GM19099 (cell line): Measurements from ENCODE around the gene TCAIM.

Source experiments
- POLR2A ChIP-seq: IDR thresholded peaks from 3 replicates; pipeline ENCODE4 v1.6.1; 2011; ENCODE audit warnings: low read depth; ENCODE audit not compliant: insufficient read length; ENCODE audit errors: extremely low read depth

The TCAIM gene

DNA sequence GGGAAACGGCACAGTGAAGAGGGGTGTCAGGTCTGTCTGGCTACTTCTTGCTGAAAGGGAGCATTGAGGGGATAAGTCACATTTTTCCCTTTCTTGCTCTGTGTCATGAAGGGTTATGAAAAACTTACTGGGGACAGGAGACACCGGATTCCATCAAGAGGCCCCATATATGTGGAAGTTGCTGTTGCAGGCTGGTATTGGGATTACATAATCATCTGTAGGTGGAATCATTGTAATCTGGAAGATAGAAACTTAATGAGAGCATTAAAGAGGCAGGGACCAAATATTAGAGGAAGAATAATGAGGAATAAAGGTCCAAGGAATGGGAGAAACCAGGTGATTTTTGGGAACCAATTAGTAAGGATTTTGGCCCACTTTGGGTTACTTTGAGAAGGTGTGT is 4.2 kb upstream of the TCAIM start:
- no peak for TF ChIP-seq POLR2A

DNA sequence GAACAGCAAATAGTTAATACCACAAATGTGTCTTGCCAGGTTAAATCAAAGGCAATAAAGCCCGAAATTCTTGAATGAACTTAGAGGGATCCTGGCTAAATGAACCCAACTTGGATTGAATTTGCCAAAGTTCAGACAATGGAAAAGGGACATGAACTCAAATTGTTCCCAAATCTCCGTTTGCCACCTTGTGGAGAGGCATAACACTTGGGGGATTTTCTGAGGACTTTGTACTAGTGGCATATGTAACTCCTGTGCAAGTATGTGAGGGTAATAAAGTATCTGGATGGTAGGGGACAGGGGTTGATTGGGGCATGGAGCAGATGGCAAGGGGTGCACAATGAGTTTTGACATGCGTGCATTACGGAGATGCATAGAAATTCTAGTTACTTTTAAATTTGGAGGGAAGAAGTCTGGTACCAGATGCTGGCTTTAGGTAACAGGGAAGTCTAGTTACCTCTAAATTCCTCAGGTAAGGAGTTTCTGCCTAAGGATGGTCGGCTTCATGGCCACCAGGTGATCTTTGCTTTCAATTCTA is 1.2 kb upstream of the TCAIM start:
- TF ChIP-seq POLR2A: no peak

GRCh38 chr3:44338828-44339127 is 212 bp downstream of the TCAIM start:
- no peak for TF ChIP-seq POLR2A

GRCh38 chr3:44339181-44340057 is 853 bp downstream of the TCAIM start:
- no peak for TF ChIP-seq POLR2A

DNA sequence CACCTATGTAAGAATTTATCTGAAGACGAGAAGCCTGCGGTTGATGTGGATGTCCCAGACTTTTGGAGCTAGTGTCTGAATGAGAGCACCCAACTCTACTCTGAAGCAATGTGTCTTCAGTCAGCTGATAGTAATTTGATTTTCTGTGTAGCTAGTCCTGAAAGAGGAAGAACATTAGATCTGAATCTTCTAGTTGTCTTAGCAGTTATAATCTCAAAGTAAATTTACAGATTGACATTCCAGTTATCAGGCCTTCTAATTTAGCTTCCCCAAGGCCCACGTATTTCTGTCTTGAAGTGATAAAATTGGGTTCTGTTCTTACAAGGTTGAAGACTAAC is 1.5 kb downstream of the TCAIM start:
- no peak for TF ChIP-seq POLR2A

DNA sequence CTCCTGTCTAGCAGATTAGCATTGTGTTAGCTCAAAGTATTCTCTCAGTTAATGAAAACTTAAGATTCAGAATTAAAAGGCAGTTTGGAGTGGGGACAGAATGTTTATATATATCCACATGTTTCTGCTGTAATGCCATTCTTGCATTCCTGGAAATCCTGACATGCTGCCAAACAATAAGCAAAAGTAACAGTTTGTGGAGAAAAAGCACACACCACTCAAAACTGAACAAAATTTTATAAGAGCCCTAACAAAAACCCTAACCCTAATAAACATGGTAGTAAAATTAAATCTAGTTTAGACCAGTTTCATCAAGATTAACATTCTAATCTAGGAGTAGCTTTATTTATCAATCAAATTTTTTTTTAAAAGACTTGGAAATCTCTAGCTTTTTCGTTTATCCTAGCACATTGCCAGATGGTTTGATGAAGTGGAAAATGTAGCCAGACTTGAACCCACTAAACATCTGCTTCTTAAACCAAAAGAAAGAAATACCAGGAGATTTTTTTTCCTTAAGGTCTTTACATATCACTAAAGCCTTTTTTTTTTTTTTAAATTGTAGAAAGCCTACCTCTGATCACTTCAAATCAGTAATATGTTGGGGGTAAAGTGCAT is 3.7 kb downstream of the TCAIM start:
- no peak for TF ChIP-seq POLR2A

- no peak for TF ChIP-seq POLR2A
Measured at GRCh38 chr3:44343421-44343820, 4.9 kb downstream of the TCAIM start.

DNA sequence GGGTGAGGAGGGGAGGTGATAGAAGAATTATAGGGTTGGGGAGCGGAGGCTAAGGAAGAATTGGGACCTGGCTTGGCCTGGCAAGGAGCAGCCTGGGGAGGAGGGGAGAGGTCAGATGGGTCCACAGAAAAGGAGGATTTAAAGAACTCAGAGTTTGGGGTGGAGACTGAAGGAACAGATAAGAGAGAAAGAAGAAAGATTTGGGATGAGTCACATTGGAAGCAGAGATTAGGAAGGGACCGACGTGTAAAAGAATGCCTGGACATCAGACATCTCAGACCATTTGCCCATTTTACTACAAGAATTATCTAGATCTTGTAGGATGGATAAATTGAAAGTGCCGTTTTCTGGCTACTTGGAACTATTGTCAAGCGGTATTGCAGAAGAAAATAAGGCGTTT is 10.4 kb downstream of the TCAIM start:
- no peak for TF ChIP-seq POLR2A

- no peak for TF ChIP-seq POLR2A
Measured at GRCh38 chr3:44353355-44353924, 14.9 kb downstream of the TCAIM start.

- no peak for TF ChIP-seq POLR2A
Measured at GRCh38 chr3:44355362-44356033, 16.9 kb downstream of the TCAIM start.

GRCh38 chr3:44359146-44359751 is 20.7 kb downstream of the TCAIM start:
- no peak for TF ChIP-seq POLR2A

- TF ChIP-seq POLR2A: no peak
Measured at GRCh38 chr3:44363591-44363990, 25.0 kb downstream of the TCAIM start.

DNA sequence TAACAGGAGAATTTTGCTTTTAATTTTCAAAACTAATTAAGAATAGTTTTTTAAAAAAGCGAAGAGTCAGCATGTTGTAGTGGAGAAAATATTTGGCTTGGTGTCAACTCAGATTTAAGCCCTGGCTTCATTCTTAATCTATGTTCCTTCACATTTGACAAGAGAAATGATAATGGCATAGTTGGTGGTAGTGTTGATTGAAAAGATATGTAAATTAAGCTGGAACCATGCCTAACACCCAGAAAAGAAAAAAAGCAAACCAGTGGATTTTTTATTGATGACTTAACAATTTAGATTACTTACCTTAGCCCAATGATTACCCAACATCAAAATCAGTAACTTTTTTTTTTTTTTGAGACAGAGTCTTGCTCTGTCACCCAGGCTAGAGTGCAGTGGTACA is 27.4 kb downstream of the TCAIM start:
- no peak for TF ChIP-seq POLR2A

GRCh38 chr3:44375450-44375849 is 36.9 kb downstream of the TCAIM start:
- TF ChIP-seq POLR2A: no peak

DNA sequence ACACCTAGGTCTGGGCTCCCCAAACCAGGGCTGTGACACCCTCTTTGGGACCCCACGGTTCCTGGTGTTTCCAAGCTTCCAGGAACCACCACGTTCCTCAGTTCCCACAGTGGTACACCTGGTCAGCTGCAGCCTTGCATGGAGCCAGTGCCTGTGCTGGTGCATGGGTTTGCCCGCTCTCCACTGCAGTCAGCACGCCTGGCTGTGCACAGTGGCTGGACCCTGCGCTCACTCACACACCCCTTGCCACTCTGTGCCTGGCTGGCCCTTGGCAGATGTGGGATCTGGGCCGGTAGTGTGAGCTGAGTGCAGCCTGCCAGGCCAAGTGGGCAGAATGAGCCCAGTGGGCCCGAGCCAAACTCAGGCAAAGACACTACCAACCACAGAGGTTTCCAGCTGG is 48.8 kb downstream of the TCAIM start:
- TF ChIP-seq POLR2A: no peak

DNA sequence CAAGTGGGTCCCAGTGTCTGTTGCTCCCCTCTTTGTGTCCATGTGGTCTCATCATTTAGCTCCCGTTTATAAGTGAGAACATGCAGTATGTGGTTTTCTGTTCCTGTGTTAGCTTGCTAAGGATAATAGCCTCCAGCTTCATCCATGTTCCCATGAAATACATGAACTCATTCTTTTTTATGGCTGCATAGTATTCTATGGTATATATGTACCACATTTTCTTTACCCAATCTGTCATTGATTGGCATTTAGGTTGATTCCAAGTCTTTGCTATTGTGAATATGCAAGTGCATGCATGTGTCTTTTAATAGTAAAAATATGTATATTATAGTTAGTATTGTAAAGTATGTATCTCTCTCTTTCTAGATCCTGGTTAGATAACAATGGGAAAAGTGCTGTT is 53.9 kb downstream of the TCAIM start:
- no peak for TF ChIP-seq POLR2A

GRCh38 chr3:44395714-44396113 is 57.1 kb downstream of the TCAIM start:
- no peak for TF ChIP-seq POLR2A
